Adrenal gland (tissue), 5 donors: ENCODE measurements around the gene CD244.

ENCODE experiments used
- POLR2A ChIP-seq, 2 donors: fragments of 450-650 bp; IDR thresholded peaks; one replicate each; pipeline ENCODE4 v1.6.1; 2017; ENCODE audit warnings: antibody characterized with exemption in 2 of 2, mild to moderate bottlenecking in 2 of 2, moderate library complexity in 1 of 2
- TF ChIP-seq, protein P1 (sequence below), 6 experiments: fragments of 450-650 bp in 4 of 6; fragments of 200-600 bp in 2 of 6; sonication (generic) in 1 of 6; IDR thresholded peaks; 1 replicate in 5 of 6; 2 replicates in 1 of 6; pipeline versions ENCODE4 v1.5.1 to v1.8.0; 2016 to 2021; ENCODE audit warnings: antibody characterized with exemption in 6 of 6, mild to moderate bottlenecking in 2 of 6, moderate library complexity in 1 of 6
- donor health status: DM: no; HTN: no; CAD: no.

DNA sequence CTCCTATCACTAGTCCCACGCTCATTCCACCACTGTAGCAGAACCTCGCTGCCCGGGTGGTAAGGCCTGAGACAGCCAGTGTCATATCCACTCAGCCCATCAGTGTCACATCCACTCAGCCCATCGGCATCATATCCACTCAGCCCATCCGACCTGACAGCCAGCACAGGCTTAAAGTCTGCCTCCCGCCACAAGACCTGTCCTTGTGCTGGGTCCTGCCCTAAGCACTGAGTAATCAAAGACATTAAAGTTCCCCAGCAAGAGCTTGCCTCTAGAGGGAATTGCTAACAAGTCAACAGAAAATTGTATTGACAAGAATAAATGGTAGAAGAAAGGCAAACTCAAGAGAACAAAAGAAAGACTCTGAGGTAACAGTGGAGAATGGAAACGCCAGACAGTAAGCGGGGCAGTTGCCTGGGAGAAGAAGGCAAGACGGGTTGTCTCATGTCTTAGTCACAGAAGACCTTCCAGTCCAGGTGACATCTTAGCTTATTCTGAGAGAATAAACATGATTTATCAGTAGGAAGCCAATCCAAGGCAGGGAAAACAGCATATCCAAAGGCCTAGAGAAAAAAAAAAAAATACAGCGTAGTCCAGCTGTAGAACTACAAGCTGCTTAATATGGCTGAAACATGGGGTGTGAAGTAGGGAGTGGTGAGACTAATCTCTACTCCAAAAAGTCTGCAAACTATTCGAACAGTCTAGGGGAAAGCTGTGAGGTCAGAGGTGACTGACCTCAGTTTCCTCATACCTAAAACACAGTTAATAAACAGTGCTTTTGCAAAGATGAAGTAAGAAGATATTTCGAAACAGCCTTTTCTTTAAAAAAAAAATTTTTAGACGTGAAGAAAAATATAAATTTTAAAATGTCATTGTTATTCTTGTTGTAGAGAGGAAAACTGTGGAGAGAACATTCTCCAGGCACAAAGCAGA lies 21.2 kb upstream of the CD244 start:
- no peak for TF ChIP-seq POLR2A (IDR thresholded peaks at IDR 0.05)
- TF ChIP-seq, protein P1, sequence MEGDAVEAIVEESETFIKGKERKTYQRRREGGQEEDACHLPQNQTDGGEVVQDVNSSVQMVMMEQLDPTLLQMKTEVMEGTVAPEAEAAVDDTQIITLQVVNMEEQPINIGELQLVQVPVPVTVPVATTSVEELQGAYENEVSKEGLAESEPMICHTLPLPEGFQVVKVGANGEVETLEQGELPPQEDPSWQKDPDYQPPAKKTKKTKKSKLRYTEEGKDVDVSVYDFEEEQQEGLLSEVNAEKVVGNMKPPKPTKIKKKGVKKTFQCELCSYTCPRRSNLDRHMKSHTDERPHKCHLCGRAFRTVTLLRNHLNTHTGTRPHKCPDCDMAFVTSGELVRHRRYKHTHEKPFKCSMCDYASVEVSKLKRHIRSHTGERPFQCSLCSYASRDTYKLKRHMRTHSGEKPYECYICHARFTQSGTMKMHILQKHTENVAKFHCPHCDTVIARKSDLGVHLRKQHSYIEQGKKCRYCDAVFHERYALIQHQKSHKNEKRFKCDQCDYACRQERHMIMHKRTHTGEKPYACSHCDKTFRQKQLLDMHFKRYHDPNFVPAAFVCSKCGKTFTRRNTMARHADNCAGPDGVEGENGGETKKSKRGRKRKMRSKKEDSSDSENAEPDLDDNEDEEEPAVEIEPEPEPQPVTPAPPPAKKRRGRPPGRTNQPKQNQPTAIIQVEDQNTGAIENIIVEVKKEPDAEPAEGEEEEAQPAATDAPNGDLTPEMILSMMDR (IDR thresholded peaks at IDR 0.05), result no peak
